HG03571 (cell line): ENCODE data around the gene LSM5.

ENCODE experiments used
- ATAC-seq: cut with Tn5 transposase; IDR thresholded peaks from one replicate; pipeline ENCODE4 v1.9.1; 2021; ENCODE audit not compliant: unreplicated experiment

The LSM5 gene

DNA sequence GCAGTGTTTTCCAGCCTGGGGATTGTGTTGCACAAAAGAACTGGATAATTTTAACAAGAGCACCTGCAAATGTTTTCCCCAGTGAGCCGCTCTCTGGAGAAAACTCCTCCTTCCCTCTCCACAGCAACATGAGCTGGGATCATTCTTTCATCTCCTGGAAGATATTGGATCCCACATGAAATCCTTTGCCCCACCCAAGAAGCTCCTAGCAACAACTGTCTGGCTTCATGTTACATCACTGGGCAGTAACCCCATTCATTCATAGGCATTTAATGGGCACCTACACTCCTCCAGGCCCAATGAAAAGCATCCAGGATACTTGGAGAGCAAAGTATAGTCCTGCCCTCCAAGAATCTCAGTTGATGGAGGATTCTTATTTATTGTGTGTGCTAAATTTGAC, 27.2 kb downstream of the LSM5 start:
- no peak for ATAC-seq

DNA sequence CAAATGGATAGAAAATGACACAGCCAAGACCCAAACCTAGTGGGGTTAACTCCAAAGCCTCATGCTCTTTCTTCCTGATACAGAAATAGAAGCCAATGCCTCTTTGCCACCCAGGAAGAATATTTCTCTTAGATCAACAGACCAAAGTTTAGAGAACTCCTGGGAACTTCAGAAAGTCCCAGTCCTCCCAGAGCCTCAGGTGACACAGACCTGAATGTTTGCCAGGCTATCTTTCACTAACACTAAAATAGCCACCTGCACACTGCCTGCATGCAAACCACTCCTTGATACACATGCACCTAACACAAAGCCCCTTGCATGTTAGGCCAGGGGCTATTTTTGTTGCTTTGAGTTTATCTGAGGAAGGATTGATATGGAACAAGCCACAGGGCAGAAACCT, 27.7 kb downstream of the LSM5 start:
- ATAC-seq = no peak

DNA sequence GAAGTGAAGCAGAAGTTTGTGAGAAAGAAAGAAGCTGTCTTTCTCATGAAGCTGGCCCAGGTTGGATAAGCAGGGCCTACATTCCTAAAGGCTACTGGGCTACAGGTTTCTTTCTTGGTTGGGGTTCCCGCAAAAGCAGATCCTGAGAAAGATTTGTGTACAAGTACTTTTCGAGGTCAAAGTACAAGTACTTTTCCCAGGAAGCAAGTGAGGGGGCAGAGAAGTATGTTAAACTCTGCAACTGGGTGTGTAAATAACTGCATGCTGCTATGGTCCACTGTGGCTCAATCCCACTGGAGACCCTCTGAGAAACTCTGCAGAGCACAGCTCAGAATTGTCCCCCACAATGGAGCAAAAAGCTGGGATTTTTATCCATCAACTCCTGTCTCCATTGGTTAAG, 28.7 kb downstream of the LSM5 start:
- ATAC-seq = no peak

DNA sequence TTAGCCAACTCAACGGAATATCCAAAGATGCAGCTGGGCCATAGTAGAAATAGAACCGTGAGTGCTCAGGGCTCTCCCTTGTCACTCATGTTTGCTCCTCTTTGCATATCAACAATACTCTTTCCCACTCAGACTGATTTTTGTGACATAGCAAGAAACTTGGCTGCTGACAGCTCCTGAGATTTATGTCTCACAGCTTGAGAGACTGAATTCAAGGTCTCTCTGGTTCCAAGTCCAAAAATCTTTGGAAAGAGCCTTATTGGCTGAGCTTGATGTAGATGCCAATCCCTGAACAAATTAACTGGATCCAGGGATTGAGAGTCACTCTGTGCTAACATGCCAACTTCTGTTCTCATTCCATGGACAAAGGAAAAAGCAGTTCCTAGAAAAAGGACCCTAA, 30.4 kb downstream of the LSM5 start:
- ATAC-seq = no peak

DNA sequence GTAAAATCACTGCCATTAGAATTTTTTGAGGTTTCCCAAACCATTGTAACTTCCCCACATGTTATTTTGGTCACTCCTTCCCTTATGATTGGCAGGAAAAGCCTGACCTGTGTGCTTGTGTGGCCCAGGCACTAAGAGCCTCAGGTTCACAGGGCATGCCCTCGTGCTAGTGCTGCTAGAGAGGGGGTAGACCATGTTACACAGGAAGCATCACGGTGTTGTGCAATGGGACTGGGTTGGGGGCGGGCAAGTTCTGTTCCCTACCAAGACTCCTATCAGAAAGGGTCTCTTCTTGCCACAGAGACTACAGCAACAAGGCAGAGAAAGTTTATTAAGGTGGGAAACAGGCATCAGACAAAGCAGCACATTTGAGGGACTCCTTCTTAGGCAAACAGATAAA, 32.2 kb downstream of the LSM5 start:
- ATAC-seq = no peak

DNA sequence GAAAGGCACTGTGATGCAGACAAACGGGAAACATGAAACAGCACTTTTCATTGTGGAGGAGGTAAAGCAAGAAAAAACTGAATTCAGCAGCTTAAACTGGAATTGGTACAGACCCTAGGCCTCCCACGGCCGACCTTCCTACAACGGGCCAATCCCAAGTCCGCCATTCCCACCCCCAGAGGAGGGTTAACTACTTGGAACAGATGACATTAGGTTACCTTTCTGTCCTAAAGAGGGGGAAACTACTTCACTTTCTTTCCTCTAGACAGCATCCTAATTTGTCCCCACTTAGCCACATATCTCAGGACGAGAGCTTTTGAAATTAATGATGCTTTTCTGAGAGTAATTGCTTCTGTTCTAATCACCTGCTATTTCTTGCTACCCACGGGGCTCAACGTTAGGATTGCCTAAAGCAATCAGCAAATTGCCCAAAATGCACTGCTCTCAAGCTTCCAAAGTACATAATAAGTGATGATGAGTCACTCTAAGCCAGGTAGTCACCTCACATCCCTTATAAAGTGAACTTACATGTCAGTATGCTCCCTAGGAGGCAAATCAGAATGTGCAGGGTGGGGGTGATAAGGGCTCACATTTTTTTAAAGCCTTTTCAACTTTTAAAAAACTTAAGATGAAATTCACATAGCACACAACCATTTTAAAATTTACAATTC, 36.7 kb downstream of the LSM5 start:
- no peak for ATAC-seq

DNA sequence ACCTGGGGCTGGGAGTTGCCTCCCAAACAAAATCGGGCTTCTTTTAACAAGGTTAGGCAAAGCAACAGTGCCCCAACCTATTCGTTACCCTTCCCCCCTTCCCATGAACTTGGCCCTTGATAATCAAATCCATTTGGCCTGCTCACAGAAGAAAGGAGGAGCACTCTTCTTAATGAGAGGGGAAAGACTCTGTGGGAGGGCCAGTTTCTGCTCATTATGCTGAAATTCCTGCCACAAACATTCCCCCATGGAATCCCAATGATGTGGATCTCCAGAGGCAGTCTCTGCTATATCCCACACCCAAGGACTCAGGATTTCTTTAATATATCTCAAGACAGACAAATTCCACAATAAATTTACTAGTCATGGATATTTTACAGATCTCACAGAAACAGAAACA, 43.0 kb downstream of the LSM5 start:
- ATAC-seq = no peak

DNA sequence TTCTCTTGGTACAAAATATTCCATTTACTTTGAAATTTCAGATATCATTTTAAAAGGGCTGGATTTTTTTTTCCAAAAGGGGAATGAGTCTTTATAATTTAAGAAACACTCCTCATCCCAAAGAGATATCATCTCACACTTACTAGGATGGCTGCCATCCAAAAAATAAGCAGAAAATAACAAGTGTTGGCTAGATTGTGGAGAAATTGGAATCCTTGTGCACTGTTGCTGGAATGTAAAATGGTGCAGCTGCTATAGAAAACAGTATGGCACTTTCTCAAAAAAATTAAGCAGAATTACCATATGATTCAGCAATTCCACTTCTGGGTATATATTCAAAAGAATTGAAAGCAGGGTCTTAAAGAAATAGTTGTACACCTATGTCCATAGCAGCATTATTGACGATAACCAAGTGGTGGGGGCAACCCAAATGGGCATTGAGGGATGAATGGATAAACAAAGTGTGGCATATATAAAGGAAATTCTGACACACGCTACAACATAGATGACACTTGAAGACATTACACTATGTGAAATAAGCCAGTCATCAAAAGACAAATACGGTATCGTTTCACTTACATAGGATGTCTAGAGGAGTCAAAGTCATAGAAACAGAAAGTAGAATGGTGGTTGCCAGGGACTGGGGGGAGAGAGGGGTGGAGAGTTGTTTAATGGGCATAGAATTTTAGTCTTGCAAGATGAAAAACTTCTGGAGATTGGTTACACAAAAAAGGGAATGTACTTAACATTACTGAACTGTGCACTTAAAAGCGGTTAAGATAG, 53.8 kb downstream of the LSM5 start:
- no peak for ATAC-seq
